ENCODE data around the gene SLC35B2.

SLC35B2 gene

DNA sequence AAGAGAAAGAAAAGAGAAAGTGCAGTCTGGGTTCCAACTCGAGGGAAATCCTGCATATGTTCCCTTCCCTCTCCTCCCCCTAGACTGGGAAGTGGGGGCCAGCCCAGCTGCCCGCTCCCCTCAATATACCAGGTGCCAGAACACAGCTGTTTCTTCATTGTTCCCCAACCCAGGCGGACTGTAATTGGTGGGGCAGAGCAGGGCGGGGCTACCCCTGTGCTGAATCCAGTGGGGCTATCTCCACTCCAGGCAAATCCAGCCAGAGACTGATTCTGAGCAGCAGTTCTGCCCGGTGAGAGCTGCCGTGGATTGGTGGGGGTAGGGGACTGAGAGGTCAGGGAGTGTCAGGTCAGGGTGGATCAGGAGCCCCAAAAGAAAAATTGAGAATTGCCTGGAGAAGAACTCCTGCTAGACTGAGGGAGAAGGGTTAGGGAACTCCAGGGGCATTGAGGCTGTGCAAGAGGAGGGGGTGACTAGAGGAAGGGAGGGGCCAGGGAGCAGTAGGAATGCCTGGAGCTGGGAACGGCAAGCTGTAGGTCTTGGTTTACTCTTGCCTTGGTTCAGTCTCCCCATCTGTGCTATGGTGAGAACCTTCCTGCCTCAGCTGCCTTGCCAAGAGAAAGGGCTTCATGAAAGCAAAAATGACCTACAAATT, 40.5 kb downstream of the SLC35B2 start, which contains the start of gene MYMX:
Gene MYMX (plus strand): TSS at position 250 of the 655 bp plus-strand sequence. CDS start 546 bp downstream, outside the sequence.
- Histone ChIP-seq H4K20me1 (ENCODE audit: insufficient read depth, low read length) (no peaks in the 10 kb centered on the region), H3F3A (ENCODE audit: insufficient read depth, low read length) (peaks cover 23% of the 10 kb centered on the region), H3K9me3 (replicated peaks; ENCODE audit: insufficient read depth, low read length) (no peaks in the 10 kb centered on the region), H3K9ac (ENCODE audit: low read length) (no peak within 1 kb of the TSS), H3K9me2 (replicated peaks; ENCODE audit: insufficient read depth, low read length) (no peaks in the 10 kb centered on the region), H3K79me2 (ENCODE audit: low read length) (no peaks in the 10 kb centered on the region), H3K4me2 (ENCODE audit: low read depth, low read length) (no peak within 1 kb of the TSS), H2AFZ (ENCODE audit: low read length) (no peak within 1 kb of the TSS), H3K27me3 (replicated peaks; ENCODE audit: insufficient read depth, low read length) (no peaks in the 10 kb centered on the region), H3K4me1 (ENCODE audit: low read length) (peaks cover 21% of the 10 kb centered on the region), H3K36me3 (replicated peaks; ENCODE audit: insufficient read depth, low read length) (no peaks in the 10 kb centered on the region), H3K27ac (ENCODE audit: low read length) (no peak within 1 kb of the TSS), H3K4me3 (ENCODE audit: low read length) (no peak within 1 kb of the TSS)
- TF ChIP-seq CTCF (IDR thresholded peaks at IDR 0.05; ENCODE audit: low read length) (no peak), EZH2 (optimal IDR thresholded peaks at IDR 0.05; ENCODE audit: low read depth, low read length) (no peak), EZH2phosphoT487 (IDR thresholded peaks at IDR 0.05; ENCODE audit: low read length) (no peak)
- no peak for DNase-seq

- no peaks in the 10 kb centered on the region for H3K9me3 ChIP-seq (replicated peaks; ENCODE audit: insufficient read depth, low read length)
- H3K27me3 ChIP-seq (replicated peaks; ENCODE audit: insufficient read depth, low read length), result no peaks in the 10 kb centered on the region
- H4K20me1 ChIP-seq (ENCODE audit: insufficient read depth, low read length), result no peaks in the 10 kb centered on the region
- H3K79me2 ChIP-seq (ENCODE audit: low read length), result no peaks in the 10 kb centered on the region
- H3K9ac ChIP-seq (ENCODE audit: low read length), result no peak overlapping the region
- H3K27ac ChIP-seq (ENCODE audit: low read length), result no peak overlapping the region
- no peak overlapping the region for H3K4me3 ChIP-seq (ENCODE audit: low read length)
- H3F3A ChIP-seq (ENCODE audit: insufficient read depth, low read length), result 0 out of 2 replicates have a peak, but pooled peaks cover 8% of the 10 kb centered on the region
- H3K4me1 ChIP-seq (ENCODE audit: low read length), result peaks cover 11% of the 10 kb centered on the region
- H3K9me2 ChIP-seq (replicated peaks; ENCODE audit: insufficient read depth, low read length), result no peaks in the 10 kb centered on the region
- DNase-seq, result no peak
- H3K4me2 ChIP-seq (ENCODE audit: low read depth, low read length), result no peak overlapping the region
- no peak overlapping the region for H2AFZ ChIP-seq (ENCODE audit: low read length)
- no peaks in the 10 kb centered on the region for H3K36me3 ChIP-seq (replicated peaks; ENCODE audit: insufficient read depth, low read length)
- TF ChIP-seq CTCF (IDR thresholded peaks at IDR 0.05; ENCODE audit: low read length) (no peak), EZH2phosphoT487 (IDR thresholded peaks at IDR 0.05; ENCODE audit: low read length) (no peak), EZH2 (optimal IDR thresholded peaks at IDR 0.05; ENCODE audit: low read depth, low read length) (no peak)
Measured at GRCh38 chr6:44214307-44214706, 43.0 kb downstream of the SLC35B2 start.

DNA sequence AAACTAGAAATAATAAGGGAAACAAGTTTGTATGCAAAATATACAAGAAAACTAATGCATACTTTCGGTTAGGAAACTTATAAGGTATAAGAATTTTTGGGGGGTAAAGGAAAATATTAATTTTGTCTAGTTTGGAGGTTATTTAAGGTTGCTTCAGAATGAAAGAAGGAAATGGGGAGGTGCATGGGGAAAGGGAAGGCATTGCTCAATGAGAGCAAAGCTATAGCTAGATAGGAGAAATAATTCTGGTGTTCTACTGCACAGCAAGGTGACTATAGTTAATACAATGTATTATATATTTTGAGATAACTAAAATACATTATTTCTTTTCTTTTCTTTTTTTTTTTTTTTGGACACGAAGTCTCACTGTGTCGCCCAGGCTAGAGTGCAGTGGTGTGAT, 46.0 kb downstream of the SLC35B2 start:
- no peaks in the 10 kb centered on the region for H3K9me2 ChIP-seq (replicated peaks; ENCODE audit: insufficient read depth, low read length)
- H3K9me3 ChIP-seq (replicated peaks; ENCODE audit: insufficient read depth, low read length), result no peaks in the 10 kb centered on the region
- H3K4me3 ChIP-seq (ENCODE audit: low read length), result no peak overlapping the region
- no peak overlapping the region for H3K9ac ChIP-seq (ENCODE audit: low read length)
- H2AFZ ChIP-seq (ENCODE audit: low read length), result no peak overlapping the region
- no peak for DNase-seq
- no peaks in the 10 kb centered on the region for H3K36me3 ChIP-seq (replicated peaks; ENCODE audit: insufficient read depth, low read length)
- TF ChIP-seq EZH2 (optimal IDR thresholded peaks at IDR 0.05; ENCODE audit: low read depth, low read length) (no peak), CTCF (IDR thresholded peaks at IDR 0.05; ENCODE audit: low read length) (no peak), EZH2phosphoT487 (IDR thresholded peaks at IDR 0.05; ENCODE audit: low read length) (no peak)
- no peak overlapping the region for H3K27ac ChIP-seq (ENCODE audit: low read length)
- no peaks in the 10 kb centered on the region for H3K4me1 ChIP-seq (ENCODE audit: low read length)
- H3F3A ChIP-seq (ENCODE audit: insufficient read depth, low read length), result no peaks in the 10 kb centered on the region
- H4K20me1 ChIP-seq (ENCODE audit: insufficient read depth, low read length), result no peaks in the 10 kb centered on the region
- H3K79me2 ChIP-seq (ENCODE audit: low read length), result no peaks in the 10 kb centered on the region
- no peak overlapping the region for H3K4me2 ChIP-seq (ENCODE audit: low read depth, low read length)
- H3K27me3 ChIP-seq (replicated peaks; ENCODE audit: insufficient read depth, low read length), result no peaks in the 10 kb centered on the region
